IPS-18a (cell line): ENCODE measurements around the gene GRK3.

Experiments
- H3K27ac ChIP-seq: one replicate; pipeline ENCODE4 v1.5.1; 2013; ENCODE audit warnings: low read length
- H3K27me3 ChIP-seq: one replicate; pipeline ENCODE4 v1.6.1; 2013; ENCODE audit warnings: mild to moderate bottlenecking, low read length; ENCODE audit not compliant: control insufficient read depth, insufficient read depth
- H3K36me3 ChIP-seq: one replicate; pipeline ENCODE4 v1.6.1; 2013; ENCODE audit warnings: low read depth, low read length; ENCODE audit not compliant: control insufficient read depth
- H3K4me1 ChIP-seq: one replicate; pipeline ENCODE4 v1.6.1; 2013; ENCODE audit warnings: low read depth, low read length; ENCODE audit not compliant: control insufficient read depth
- H3K4me3 ChIP-seq: one replicate; pipeline ENCODE4 v1.5.1; 2013; ENCODE audit warnings: low read length
- H3K9ac ChIP-seq: one replicate; pipeline ENCODE4 v1.6.1; 2013; ENCODE audit warnings: mild to moderate bottlenecking, low read length, moderate library complexity
- H3K9me3 ChIP-seq: one replicate; pipeline ENCODE4 v1.6.1; 2013; ENCODE audit warnings: low read depth, low read length; ENCODE audit not compliant: control insufficient read depth

GRK3 gene

GRCh38 chr22:25669253-25670069 is 105.0 kb downstream of the GRK3 start:
- no peak overlapping the region for H3K27ac ChIP-seq
- H3K9me3 ChIP-seq = no peaks in the 10 kb centered on the region
- H3K27me3 ChIP-seq = no peaks in the 10 kb centered on the region
- no peak overlapping the region for H3K4me3 ChIP-seq
- H3K9ac ChIP-seq = no peak overlapping the region
- peaks cover 7% of the 10 kb centered on the region for H3K4me1 ChIP-seq
- no peaks in the 10 kb centered on the region for H3K36me3 ChIP-seq

DNA sequence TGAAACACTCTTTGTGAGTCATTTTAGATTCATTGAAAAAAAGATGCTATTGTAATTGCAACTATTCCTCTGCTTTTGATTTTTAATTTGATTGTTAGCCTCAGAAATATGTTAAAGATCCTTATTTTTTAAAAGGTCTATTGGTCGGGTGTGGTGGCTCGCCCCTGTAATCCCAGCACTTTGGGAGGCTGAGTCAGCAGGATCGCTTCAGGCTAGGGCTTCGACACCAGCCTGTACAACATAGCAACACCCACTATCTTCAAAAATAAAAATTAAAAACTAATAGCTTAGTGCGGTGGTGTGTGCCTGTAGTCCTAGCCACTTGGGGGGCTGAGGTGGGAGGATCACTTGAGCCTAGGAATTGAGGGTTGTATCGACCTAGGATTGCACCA is 105.6 kb downstream of the GRK3 start:
- H3K36me3 ChIP-seq = no peaks in the 10 kb centered on the region
- H3K4me3 ChIP-seq = no peak overlapping the region
- no peaks in the 10 kb centered on the region for H3K27me3 ChIP-seq
- no peak overlapping the region for H3K27ac ChIP-seq
- H3K9ac ChIP-seq = no peak overlapping the region
- H3K9me3 ChIP-seq = no peaks in the 10 kb centered on the region
- H3K4me1 ChIP-seq = peaks cover 7% of the 10 kb centered on the region

GRCh38 chr22:25672289-25673084 is 108.0 kb downstream of the GRK3 start:
- no peak overlapping the region for H3K4me3 ChIP-seq
- no peaks in the 10 kb centered on the region for H3K9me3 ChIP-seq
- no peaks in the 10 kb centered on the region for H3K36me3 ChIP-seq
- H3K27ac ChIP-seq = no peak overlapping the region
- H3K9ac ChIP-seq = no peak overlapping the region
- H3K4me1 ChIP-seq = peaks cover 7% of the 10 kb centered on the region
- no peaks in the 10 kb centered on the region for H3K27me3 ChIP-seq

- Histone ChIP-seq H3K27ac (no peak overlapping the region), H3K36me3 (no peaks in the 10 kb centered on the region), H3K4me1 (peaks cover 7% of the 10 kb centered on the region), H3K27me3 (no peaks in the 10 kb centered on the region), H3K9ac (no peak overlapping the region), H3K4me3 (no peak overlapping the region), H3K9me3 (no peaks in the 10 kb centered on the region)
These were observed 109.2 kb downstream of the GRK3 start for GRCh38 chr22:25673713-25674112.

DNA sequence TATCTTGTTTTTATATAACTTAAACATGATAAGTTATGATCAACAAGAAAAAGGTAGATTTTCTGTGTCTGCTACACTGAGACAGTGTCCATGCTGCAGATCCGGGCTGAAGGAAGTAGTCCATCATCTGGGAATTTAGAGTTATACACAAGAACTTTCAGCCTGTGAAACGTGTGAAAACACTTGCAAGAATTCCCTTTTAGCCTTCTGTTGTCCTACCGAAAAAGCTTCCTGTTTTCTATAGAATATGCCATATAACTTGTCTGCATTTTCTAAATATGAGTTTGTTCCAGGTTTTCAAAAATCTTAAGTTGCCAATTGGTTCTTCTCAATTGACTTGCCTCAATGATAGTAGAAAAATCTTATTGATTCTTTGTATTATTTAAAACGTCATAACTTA is 113.2 kb downstream of the GRK3 start:
- Histone ChIP-seq H3K36me3 (no peaks in the 10 kb centered on the region), H3K27ac (no peak overlapping the region), H3K4me3 (no peak overlapping the region), H3K4me1 (no peaks in the 10 kb centered on the region), H3K9ac (no peak overlapping the region), H3K27me3 (no peaks in the 10 kb centered on the region), H3K9me3 (no peaks in the 10 kb centered on the region)

DNA sequence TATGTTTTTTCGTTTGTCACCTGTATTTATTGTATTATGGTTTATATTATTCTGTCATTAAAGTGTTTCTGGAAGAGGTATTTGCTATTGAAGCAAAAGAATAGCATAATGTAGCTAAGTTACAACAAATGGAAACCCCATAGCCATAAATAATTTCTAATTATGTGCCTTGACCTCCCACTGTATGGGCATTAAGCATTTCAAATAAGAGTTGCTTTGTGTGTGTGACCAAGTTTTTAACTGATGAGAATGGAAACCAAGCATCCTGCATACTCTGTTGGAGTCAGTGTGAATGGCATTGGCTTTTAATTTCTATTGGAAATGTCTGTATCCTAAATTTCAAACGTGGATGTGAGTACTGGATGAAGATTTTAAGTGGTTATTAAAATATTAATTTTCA is 115.6 kb downstream of the GRK3 start:
- H3K27ac ChIP-seq = no peak overlapping the region
- no peaks in the 10 kb centered on the region for H3K4me1 ChIP-seq
- no peaks in the 10 kb centered on the region for H3K36me3 ChIP-seq

GRCh38 chr22:25680956-25681355 is 116.5 kb downstream of the GRK3 start:
- H3K27ac ChIP-seq = no peak overlapping the region
- H3K9me3 ChIP-seq = no peaks in the 10 kb centered on the region
- H3K27me3 ChIP-seq = no peaks in the 10 kb centered on the region
- H3K9ac ChIP-seq = no peak overlapping the region
- no peaks in the 10 kb centered on the region for H3K4me1 ChIP-seq
- H3K4me3 ChIP-seq = no peak overlapping the region
- no peaks in the 10 kb centered on the region for H3K36me3 ChIP-seq

More for the DNA sequence above, 115.6 kb downstream of the GRK3 start:
- Histone ChIP-seq H3K27me3 (no peaks in the 10 kb centered on the region), H3K9ac (no peak overlapping the region), H3K9me3 (no peaks in the 10 kb centered on the region), H3K4me3 (no peak overlapping the region)

- H3K36me3 ChIP-seq = no peaks in the 10 kb centered on the region
- no peaks in the 10 kb centered on the region for H3K9me3 ChIP-seq
- no peak overlapping the region for H3K4me3 ChIP-seq
- no peak overlapping the region for H3K27ac ChIP-seq
- no peak overlapping the region for H3K9ac ChIP-seq
- no peaks in the 10 kb centered on the region for H3K4me1 ChIP-seq
- H3K27me3 ChIP-seq = no peaks in the 10 kb centered on the region
These were observed 117.6 kb downstream of the GRK3 start for GRCh38 chr22:25682109-25682508.

GRCh38 chr22:25688627-25689026 is 124.2 kb downstream of the GRK3 start:
- Histone ChIP-seq H3K9me3 (no peaks in the 10 kb centered on the region), H3K4me1 (no peaks in the 10 kb centered on the region), H3K36me3 (peaks cover 21% of the 10 kb centered on the region), H3K9ac (no peak overlapping the region), H3K27ac (no peak overlapping the region), H3K27me3 (no peaks in the 10 kb centered on the region), H3K4me3 (no peak overlapping the region)

DNA sequence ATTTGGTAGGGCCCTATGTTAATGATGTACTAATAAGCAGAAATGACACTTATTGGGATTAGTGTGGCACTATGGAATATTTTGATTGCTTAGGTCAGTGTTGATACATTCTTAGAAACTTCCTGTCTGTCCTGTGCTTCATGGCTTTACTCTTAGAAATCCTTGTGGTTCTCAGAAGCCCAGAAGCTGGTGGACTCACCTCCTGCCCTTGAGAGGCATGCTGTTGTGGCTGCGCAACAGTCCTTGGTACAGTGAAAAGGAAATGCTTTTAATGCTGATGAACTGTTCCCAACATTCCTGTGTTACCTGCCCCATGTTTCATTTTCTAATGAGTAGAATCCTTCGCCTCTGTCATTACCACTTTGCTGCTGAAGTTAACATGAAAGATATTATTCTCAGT is 125.2 kb downstream of the GRK3 start:
- Histone ChIP-seq H3K9me3 (no peaks in the 10 kb centered on the region), H3K4me1 (no peaks in the 10 kb centered on the region), H3K4me3 (no peak overlapping the region), H3K27ac (no peak overlapping the region), H3K9ac (no peak overlapping the region), H3K27me3 (no peaks in the 10 kb centered on the region), H3K36me3 (peaks cover 21% of the 10 kb centered on the region)

DNA sequence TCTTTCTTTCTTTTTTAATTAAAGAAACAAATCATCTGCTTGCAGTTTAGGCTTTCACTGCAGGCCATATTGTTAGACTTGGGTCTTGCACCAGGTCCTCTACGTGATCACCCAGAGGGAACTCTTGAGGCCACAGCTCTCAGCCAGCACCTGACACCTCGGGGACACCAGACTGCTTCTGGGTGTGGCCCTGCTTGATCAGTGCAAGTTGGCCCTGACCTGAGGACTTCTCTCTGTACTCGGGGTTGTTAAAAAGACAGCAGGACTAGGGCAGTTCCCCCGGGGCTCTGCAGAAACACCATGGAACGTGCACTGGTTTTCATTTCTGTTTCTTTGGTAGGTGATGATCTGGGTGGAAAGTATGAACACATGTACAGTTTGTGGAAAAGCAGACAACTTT is 126.3 kb downstream of the GRK3 start:
- no peaks in the 10 kb centered on the region for H3K9me3 ChIP-seq
- no peaks in the 10 kb centered on the region for H3K27me3 ChIP-seq
- H3K4me3 ChIP-seq = no peak overlapping the region
- no peaks in the 10 kb centered on the region for H3K4me1 ChIP-seq
- H3K27ac ChIP-seq = no peak overlapping the region
- H3K9ac ChIP-seq = no peak overlapping the region
- peaks cover 28% of the 10 kb centered on the region for H3K36me3 ChIP-seq
